Measurements from ENCODE around the gene C11orf97.
"Not testable (repeated sequence)": the region's sequence is repeated elsewhere in the genome, so short reads cannot be mapped to it uniquely, and the experiment has no call there.

C11orf97 gene

DNA sequence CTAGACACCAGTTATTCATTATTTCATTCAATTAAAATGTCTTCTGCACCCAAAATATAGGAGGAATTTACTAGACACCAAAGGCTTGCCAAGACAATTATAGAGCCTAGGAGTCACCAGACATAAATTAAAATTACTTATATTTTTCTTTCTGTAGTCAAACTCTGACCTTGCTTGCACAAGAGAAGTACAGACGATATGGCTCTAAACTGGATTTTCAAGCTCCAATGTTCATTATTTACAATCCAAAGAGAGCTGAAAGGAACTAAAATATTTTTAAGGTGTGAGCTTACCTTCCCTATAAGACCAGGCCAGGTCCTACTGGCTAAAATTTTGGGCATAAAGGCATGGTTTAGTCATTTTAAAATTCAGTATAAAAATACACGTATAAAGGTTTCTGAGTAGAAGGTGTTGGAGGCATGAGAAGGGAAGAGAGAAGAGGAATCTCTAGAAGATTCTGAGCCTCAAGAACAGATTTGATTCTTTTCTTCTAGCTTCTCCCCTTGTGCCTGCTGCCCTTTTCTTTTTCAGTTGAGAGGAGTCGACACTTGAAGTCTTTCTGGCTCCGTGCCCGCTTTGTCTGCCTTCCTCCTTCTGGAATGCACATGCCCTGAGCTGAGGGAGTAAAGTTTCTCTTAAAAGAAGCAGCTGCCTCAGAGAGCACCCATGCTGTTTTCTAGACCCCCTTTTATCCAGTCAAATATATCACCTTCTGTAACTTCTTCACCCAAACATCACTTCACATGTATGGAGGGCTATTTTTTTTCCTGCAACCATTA lies 13.5 kb downstream of the C11orf97 start:
- no peak for DNase-seq (ENCODE audit: low read depth)

DNA sequence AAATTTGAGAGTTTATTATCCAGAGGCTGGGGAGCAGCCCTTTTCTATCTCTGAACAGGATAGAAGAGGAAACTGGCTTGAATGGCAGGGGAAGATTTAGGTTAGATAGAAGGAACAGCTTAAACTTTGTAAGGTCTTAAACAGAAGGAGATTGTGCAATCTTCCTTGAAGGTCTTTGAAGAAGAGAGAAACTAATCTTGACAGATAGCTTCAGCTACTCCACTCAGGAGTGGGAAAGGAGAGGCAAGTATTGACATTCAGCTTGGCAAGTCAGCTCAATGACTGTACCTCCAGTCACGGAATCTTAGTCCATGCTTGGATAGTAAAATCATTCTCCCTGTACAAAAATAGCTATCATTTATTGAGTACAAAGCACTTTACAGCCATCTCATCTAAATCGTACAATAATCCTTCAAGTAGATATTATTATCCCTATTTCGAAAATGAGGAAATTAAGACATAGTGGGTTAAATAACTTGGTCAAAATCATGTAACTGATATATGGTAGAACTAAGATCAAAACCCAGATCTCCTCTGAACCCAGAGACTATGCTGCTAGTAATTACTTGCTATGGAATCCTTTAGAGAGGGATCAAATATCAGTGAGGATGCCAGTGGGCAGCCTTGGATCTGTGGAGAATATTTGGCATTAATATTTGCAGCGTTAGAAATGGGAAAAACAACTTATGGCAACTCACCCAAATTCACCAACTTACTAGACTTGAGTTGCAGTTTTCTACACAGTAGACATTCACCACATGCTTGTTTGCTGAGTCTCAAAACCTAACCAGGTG lies 14.6 kb downstream of the C11orf97 start:
- no peak for DNase-seq (ENCODE audit: low read depth)

DNA sequence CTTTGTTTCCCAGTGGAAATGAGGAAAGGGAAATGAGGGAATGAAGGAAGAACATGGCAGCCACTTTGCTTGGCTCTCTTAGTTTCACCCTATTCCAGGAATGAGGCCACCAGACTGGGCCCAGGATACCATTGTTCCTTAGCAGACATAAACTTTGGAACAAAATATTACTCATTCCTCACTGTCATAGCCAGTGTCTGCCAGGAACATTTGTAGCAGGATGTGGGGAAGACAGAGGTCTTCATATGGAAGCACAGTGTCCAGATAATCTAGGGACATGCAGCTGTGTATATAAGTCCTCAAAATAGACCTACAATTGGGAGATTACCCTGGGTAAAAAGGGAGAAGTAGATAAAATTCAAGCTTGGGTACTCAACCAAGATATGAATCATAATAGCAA lies 16.3 kb downstream of the C11orf97 start:
- DNase-seq (ENCODE audit: low read depth) = no peak

GRCh38 chr11:94532211-94532610 lies 19.9 kb downstream of the C11orf97 start:
- no peak for DNase-seq (ENCODE audit: low read depth)

DNA sequence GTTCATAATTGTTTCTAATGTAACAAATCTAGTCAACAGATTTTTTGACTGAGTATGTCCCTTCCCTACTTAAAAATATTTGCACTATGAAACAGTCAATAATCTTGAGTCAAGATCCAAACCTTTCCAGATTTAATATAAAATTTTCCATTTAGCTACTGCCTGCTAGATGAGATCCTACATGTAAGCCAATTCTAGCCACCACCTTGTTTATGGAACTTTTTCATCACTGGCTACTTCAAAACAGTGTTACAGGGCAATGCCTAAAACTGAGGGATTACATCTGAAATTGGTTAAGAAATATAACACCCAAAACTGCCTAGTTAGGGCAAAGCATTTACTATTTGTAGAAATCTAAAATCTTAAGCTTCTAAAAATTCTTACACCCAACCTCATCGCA lies 20.9 kb downstream of the C11orf97 start:
- DNase-seq (ENCODE audit: low read depth) = no peak

DNA sequence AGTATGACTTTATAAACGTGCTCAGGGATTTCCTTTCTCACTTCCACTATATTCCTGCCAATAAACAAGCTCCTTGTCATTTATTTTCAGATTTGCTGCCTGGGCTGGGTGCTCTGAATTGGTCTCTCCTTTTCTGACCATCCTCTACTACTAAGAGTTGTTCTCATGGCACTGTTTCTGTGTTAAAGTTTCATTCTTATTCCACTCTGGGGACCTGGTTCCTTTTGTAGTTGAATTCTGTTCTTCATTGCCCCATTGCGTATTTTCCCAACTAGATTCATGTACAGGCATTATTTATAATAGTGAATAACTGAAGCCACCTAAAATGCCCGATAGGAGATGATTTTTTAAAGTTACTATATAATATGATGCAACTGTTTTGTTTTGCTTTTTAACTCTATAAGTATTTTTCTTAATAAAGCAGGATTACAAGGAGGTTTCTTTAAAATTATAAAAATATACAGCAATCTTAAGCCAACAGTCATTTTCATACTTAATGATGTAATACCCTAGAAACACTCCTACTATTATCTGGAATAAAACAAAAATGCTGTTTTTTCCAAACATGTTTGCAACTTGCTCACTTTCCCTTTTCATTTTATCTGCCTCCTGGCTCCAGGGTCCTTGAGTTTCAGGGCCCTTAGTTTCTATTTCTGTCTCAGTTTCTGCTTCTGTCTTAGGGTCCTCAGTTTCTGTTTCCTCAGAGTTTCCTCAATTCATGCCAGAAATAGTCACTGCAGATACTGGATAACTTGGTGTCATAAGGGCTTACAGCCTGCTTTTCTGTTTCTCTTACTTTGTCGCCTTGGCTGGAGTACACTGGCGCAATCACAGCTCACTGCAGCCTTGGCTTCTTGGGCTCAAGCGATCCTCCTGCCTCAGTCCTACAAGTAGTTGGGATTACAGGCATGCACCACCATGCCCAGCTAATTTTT lies 21.7 kb downstream of the C11orf97 start:
- no peak for DNase-seq (ENCODE audit: low read depth)

DNA sequence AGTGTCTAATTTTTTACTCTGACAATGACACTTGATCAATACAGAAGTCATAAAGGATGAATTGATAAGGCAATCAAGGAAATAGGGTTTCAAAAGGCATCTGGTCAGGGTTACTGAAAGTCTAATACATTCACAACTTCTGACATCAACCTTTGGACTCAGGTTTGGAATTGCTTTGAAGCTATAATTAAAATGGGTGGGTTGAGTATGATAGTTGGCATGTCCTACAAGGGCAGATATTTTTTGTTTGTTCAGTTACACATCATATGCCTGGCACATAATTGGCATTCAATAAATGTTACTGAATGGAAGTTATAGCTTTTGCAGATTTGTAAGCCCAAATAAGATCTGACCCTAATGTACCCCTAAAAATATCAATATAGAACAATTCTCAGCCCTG lies 24.1 kb downstream of the C11orf97 start:
- no peak for DNase-seq (ENCODE audit: low read depth)

DNA sequence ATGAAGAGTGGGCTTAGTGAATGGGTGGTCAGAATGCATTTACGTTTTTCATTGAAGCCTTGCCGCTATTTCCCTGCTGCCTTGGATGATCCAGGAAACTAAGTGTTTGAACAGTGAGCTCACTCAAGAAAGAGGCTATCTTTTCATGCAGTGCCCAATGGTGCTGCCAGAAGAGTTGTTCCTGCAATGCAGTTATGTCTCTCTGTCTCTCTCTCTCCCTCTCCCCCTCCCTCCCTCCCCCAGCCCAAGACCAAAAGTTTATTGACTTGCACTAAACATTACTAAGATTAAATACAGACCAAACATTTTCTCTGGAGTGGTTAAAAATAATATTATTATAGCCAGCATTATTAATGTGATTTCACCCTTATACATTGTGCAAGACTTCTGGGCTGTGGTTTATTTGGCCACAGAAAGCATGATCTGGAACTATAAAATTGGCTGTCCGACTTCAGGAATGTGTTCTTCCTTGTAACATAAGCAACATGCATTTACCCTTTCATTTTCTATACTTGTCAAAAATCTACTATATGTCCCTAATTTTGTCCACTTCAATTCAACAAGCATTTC lies 24.9 kb downstream of the C11orf97 start:
- DNase-seq (ENCODE audit: low read depth) = no peak

DNA sequence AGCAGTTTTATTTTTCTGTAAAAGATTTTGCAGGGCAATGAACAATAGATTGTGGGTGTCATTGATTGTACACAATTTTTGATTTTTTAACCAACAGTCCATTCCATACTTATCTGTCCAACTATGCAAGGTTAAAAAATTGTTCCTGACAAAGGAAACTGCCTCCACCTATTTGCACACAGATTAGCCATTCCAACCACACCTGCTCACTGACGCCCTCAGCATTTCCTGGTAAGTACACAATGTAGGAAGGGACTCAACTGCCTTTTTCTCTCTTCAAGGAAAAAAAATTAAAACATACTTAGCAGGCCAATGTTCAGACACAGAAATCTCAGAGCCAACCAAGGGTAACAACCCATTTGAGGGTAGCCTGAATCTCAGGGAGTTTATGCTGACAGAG lies 27.2 kb downstream of the C11orf97 start:
- DNase-seq (ENCODE audit: low read depth) = no peak

- DNase-seq (ENCODE audit: low read depth) = peak; percentile 67
These were observed 31.7 kb downstream of the C11orf97 start, which contains the start of gene FUT4 for GRCh38 chr11:94543695-94544645. Gene FUT4, plus strand, starts transcription at chr11:94543921. Its CDS starts 213 bp downstream, at chr11:94544134.

DNA sequence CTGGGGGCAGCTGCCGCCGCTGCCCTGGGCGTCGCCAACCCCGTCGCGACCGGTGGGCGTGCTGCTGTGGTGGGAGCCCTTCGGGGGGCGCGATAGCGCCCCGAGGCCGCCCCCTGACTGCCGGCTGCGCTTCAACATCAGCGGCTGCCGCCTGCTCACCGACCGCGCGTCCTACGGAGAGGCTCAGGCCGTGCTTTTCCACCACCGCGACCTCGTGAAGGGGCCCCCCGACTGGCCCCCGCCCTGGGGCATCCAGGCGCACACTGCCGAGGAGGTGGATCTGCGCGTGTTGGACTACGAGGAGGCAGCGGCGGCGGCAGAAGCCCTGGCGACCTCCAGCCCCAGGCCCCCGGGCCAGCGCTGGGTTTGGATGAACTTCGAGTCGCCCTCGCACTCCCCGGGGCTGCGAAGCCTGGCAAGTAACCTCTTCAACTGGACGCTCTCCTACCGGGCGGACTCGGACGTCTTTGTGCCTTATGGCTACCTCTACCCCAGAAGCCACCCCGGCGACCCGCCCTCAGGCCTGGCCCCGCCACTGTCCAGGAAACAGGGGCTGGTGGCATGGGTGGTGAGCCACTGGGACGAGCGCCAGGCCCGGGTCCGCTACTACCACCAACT lies 32.5 kb downstream of the C11orf97 start:
- no peak for DNase-seq (ENCODE audit: low read depth)

DNA sequence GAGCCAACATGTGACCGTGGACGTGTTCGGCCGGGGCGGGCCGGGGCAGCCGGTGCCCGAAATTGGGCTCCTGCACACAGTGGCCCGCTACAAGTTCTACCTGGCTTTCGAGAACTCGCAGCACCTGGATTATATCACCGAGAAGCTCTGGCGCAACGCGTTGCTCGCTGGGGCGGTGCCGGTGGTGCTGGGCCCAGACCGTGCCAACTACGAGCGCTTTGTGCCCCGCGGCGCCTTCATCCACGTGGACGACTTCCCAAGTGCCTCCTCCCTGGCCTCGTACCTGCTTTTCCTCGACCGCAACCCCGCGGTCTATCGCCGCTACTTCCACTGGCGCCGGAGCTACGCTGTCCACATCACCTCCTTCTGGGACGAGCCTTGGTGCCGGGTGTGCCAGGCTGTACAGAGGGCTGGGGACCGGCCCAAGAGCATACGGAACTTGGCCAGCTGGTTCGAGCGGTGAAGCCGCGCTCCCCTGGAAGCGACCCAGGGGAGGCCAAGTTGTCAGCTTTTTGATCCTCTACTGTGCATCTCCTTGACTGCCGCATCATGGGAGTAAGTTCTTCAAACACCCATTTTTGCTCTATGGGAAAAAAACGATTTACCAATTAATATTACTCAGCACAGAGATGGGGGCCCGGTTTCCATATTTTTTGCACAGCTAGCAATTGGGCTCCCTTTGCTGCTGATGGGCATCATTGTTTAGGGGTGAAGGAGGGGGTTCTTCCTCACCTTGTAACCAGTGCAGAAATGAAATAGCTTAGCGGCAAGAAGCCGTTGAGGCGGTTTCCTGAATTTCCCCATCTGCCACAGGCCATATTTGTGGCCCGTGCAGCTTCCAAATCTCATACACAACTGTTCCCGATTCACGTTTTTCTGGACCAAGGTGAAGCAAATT lies 33.3 kb downstream of the C11orf97 start:
- DNase-seq (ENCODE audit: low read depth) = no peak

DNA sequence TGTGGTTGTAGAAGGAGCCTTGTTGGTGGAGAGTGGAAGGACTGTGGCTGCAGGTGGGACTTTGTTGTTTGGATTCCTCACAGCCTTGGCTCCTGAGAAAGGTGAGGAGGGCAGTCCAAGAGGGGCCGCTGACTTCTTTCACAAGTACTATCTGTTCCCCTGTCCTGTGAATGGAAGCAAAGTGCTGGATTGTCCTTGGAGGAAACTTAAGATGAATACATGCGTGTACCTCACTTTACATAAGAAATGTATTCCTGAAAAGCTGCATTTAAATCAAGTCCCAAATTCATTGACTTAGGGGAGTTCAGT lies 33.9 kb downstream of the C11orf97 start:
- DNase-seq (ENCODE audit: low read depth) = no peak

- no peak for DNase-seq (ENCODE audit: low read depth)
These were observed 34.6 kb downstream of the C11orf97 start for GRCh38 chr11:94546886-94547285.

DNA sequence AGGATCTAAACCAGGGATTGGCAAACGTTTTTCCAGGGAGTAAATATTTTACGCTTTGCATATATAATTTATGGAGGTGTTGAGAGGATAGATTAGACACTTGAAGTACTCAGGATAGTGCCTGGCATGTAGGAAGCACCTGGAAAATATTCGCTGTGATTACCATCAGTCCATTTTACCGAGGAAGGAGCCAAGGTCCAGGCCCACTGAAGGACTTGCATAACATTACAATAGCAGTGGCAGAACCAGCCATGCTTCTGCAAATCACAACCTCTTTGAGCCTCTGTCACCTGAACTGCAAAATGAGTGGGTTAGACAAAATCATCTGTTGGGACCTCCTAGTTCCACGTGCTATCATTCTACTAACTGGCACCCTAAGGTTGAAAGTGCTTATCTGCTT lies 36.9 kb downstream of the C11orf97 start:
- DNase-seq (ENCODE audit: low read depth) = no peak

DNA sequence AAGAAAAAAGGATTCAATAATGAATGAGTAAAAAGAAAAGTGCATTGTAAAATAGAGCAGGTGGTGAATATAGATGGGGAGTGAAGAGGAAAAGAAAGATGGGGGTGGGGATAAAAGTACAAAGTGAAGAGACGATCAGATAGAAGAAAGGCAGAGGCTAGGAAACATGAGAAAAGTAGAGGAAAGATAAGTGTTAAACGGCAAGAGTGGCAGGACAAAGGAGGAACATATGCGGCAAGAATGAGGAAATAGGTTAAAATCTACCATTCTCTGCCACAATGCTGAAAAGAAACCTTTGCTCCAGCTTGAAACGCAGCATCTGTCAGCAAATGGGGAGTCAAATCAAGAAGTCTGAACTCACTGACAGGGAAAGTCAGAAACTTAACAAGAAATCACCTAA lies 38.3 kb downstream of the C11orf97 start:
- DNase-seq (ENCODE audit: low read depth) = no peak

DNA sequence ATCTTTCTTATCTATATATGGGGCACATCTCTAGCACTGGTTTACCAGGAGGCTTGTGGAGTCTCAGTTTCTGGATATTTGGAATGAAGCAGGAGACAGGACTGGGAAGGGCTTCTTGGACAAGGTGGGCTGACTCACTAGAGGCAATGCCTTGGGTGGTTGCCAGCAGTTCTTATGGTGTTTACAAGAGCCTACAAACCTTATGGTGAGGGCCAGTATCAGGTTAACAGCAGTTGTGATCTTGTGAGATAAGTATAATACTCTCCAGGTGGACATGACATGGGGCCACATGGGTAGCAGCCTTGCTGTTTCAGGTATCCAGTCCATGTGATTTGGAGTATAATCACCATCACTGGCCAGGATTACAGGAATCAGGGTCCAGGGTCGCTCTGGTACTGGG lies 41.7 kb downstream of the C11orf97 start:
- DNase-seq (ENCODE audit: low read depth) = no peak

DNA sequence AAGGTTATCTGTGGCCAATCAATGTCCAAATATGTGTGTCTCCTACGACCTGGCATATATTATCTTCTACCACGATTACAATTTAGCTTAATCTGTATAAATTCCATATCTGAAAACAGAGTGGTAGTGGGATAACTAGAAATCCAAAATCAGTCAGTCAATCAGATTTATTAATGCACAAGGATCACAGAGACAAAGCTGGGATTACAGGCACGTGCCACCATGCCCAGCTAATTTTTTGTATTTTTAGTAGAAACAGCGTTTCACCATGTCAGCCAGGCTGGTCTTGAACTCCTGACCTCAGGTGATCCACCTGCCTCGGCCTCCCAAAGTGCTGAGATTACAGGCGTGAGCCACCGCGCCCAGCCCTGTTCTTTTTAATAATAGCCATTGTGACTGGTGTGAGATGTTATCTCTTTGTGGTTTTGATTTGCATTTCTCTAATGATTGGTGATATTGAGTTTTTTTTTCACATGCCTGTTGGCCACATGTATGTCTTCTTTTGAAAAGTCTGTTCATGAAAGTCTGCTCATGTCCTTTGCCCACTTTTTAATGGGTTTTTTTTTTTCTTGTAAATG lies 43.6 kb downstream of the C11orf97 start:
- DNase-seq (ENCODE audit: low read depth) = not testable (repeated sequence)

DNA sequence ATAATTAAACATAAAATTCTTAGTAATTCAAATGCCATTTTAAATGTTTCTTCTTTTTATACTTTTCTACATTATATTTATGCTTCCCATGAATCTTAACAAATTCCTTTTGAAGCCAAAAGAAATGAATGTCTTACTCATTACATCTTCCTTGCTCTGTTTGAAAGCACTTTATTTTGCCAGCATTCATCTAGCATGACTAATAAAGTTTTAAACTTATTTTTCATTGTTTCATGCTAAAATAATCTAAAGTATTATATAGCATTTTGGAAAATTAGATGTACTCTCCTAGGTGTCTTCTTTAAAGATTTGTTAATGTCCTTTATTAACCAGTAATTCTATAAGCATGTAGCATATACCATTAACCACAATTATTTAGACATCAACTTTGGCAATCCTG lies 45.2 kb downstream of the C11orf97 start:
- no peak for DNase-seq (ENCODE audit: low read depth)

Data from HS-5 (cell line).